Ovary (tissue), 9 donors: ENCODE measurements around the gene CFAP45. TPM values are rescaled to one million over a fixed set of nuclear protein-coding genes. Genes with fewer than 3 reads are reported as not detected.

Experiments used
- DNase-seq, 5 donors: peaks; one replicate each; pipeline ENCODE4 v3.0.0-alpha.2; 2019 to 2020
- H3K27ac ChIP-seq, 2 donors: fragments of 200-600 bp; one replicate each; pipeline versions ENCODE4 v1.5.1 to v1.8.0; 2019 to 2022
- H3K27me3 ChIP-seq: fragments of 200-600 bp; one replicate; pipeline ENCODE4 v1.8.0; 2022
- H3K36me3 ChIP-seq: fragments of 200-600 bp; sonication (generic); one replicate; pipeline ENCODE4 v1.5.1; 2019
- H3K4me1 ChIP-seq: one replicate; pipeline ENCODE4 v1.8.1; 2013; ENCODE audit warnings: mild to moderate bottlenecking, moderate library complexity; ENCODE audit not compliant: insufficient read depth
- H3K4me3 ChIP-seq: fragments of 200-600 bp; sonication (generic); one replicate; pipeline ENCODE4 v1.5.1; 2017
- H3K9me3 ChIP-seq, 2 donors: fragments of 200-600 bp in 1 of 2; sonication (generic) in 1 of 2; one replicate each; pipeline versions ENCODE4 v1.5.1 to v1.8.1; 2013 to 2019; ENCODE audit warnings: mild to moderate bottlenecking in 1 of 2, moderate library complexity in 1 of 2
- CTCF ChIP-seq, 3 donors: fragments of 450-650 bp in 2 of 3; fragments of 200-600 bp in 1 of 3; IDR thresholded peaks; one replicate each; pipeline versions ENCODE4 v1.5.1 to v1.8.0; 2016 to 2022; ENCODE audit warnings: antibody characterized with exemption in 3 of 3, mild to moderate bottlenecking in 1 of 3
- EP300 ChIP-seq: sonication (generic); formaldehyde crosslinking; IDR thresholded peaks from one replicate; pipeline ENCODE4 v1.6.1; 2017; ENCODE audit warnings: antibody characterized with exemption
- POLR2A ChIP-seq: fragments of 450-650 bp; IDR thresholded peaks from one replicate; pipeline ENCODE4 v1.6.1; 2017; ENCODE audit warnings: antibody characterized with exemption, mild to moderate bottlenecking, moderate library complexity
- WGBS, 3 donors: extraction: QIAGEN DNeasy Blood & Tissue Kit in 1 of 3; methylation state at CpG; one replicate each; pipeline versions ENCODE4 v1.1.5 to v1.1.7; 2013 to 2017; 5-methylcytosine and 5-hydroxymethylcytosine counted together
- intact Hi-C, 4 donors: fragments of 100-400 bp; cut with DNase I; formaldehyde crosslinking; loops; one replicate each; pipeline versions ENCODE4 v1.11.0 to v1.15.1; 2022 to 2023
- polyA plus RNA-seq, 2 donors: library from polyadenylated mRNA; stranded (reverse); fragments of 200-250 nt in 1 of 2; fragments of 350-450 nt in 1 of 2; fragmentation: Illumina TruSeq in 1 of 2; extraction: RNeasy Lipid Tissue Mini Kit (QIAGEN cat#74804) in 1 of 2; gene quantifications; one replicate each; pipeline ENCODE4 v1.2.3, GENCODE V29; 2013 to 2014
- total RNA-seq, 7 donors: library from RNA; depleted of rRNA in 2 of 7; stranded (reverse); fragments of >200 nt in 2 of 7; fragmentation: NEBNext Ultra II Directional in 3 of 7; extraction: Animal tissue kit (Norgen Biotek cat#: 25700) in 3 of 7; gene quantifications; one replicate each; pipeline versions ENCODE4 v1.1.0 to v1.2.4, GENCODE V29; 2016 to 2023
- donor health status: DM: no; HTN: no; CAD: no; lungs with moderate emphysema.
- donor health status: DM: no; HTN: no; CAD: no.
- donor health status: Bipolar disorder and iron deficiency.
- donor health status: DM: yes; HTN: yes; CAD: no.
- donor health status: DM: no; HTN: no; CAD: no.
- donor health status: DM: yes; HTN: yes; CAD: no.

The CFAP45 gene
- total and polyA plus RNA-seq, 9 donors, result 0.30 to 16.7 (median 1.4) TPM

GRCh38 chr1:159921251-159921650 lies 21.3 kb upstream of the CFAP45 start:
- peaks cover 23% of the 10 kb centered on the region for H3K4me1 ChIP-seq
- intact Hi-C loops, result loop anchor here in 3 of 4 donors (5.0 to 10.0 kb wide), 3 partner anchors 59 to 1474 kb away; partner anchors contain the start of gene VSIG8 (in 1 of the 3)
- 74 to 80% (median 75%) methylated on average over 1 of the region's 1 CpG for WGBS, 3 donors

GRCh38 chr1:159920651-159921050 lies 20.7 kb upstream of the CFAP45 start:
- Histone ChIP-seq H3K4me1 (peaks cover 23% of the 10 kb centered on the region), H3K27me3 (no peaks in the 10 kb centered on the region), H3K4me3 (no peak overlapping the region), H3K27ac (no peak overlapping the region), H3K36me3 (no peaks in the 10 kb centered on the region), H3K9me3 (no peaks in the 10 kb centered on the region)
- intact Hi-C loops, result loop anchor here in 3 of 4 donors (5.0 to 10.0 kb wide), 3 partner anchors 58 to 1474 kb away; partner anchors contain the start of gene VSIG8 (in 1 of the 3)
- TF ChIP-seq EP300, result no peak
- DNase-seq, result no peak
- WGBS, 3 donors, result 77 to 91% (median 82%) methylated on average over 1 of the region's 1 CpG

More at GRCh38 chr1:159921251-159921650, 21.3 kb upstream of the CFAP45 start:
- Histone ChIP-seq H3K27me3 (no peaks in the 10 kb centered on the region), H3K4me3 (no peak overlapping the region), H3K36me3 (no peaks in the 10 kb centered on the region), H3K9me3 (no peaks in the 10 kb centered on the region), H3K27ac (peak overlapping the region in 1 of 2 donors; percentile 94)
- no peak for DNase-seq
- no peak for TF ChIP-seq POLR2A
- no peak for TF ChIP-seq CTCF (IDR thresholded peaks at IDR 0.05)
- TF ChIP-seq EP300, result no peak

GRCh38 chr1:159920202-159920601 lies 20.2 kb upstream of the CFAP45 start:
- no peak overlapping the region for H3K27ac ChIP-seq

GRCh38 chr1:159919236-159919865 lies 19.4 kb upstream of the CFAP45 start:
- no peak for DNase-seq
- intact Hi-C loops, result no loop called here
- H3K4me3 ChIP-seq, result no peak overlapping the region
- peaks cover 23% of the 10 kb centered on the region for H3K4me1 ChIP-seq
- H3K27ac ChIP-seq, result no peak overlapping the region
- no peaks in the 10 kb centered on the region for H3K27me3 ChIP-seq
- H3K36me3 ChIP-seq, result no peaks in the 10 kb centered on the region
- no peaks in the 10 kb centered on the region for H3K9me3 ChIP-seq
- 92 to 96% (median 93%) methylated on average over 10 of the region's 10 CpGs for WGBS, 3 donors
- TF ChIP-seq POLR2A (no peak), CTCF (IDR thresholded peaks at IDR 0.05) (no peak), EP300 (no peak)

More at GRCh38 chr1:159920202-159920601, 20.2 kb upstream of the CFAP45 start:
- intact Hi-C loops, result loop anchor here in 3 of 4 donors (5.0 to 10.0 kb wide), 3 partner anchors 58 to 1475 kb away; partner anchors contain the start of gene VSIG8 (in 1 of the 3)
- Histone ChIP-seq H3K4me3 (no peak overlapping the region), H3K4me1 (peaks cover 23% of the 10 kb centered on the region), H3K27me3 (no peaks in the 10 kb centered on the region), H3K36me3 (no peaks in the 10 kb centered on the region), H3K9me3 (no peaks in the 10 kb centered on the region)
- TF ChIP-seq CTCF (IDR thresholded peaks at IDR 0.05) (no peak), POLR2A (no peak), EP300 (no peak)
- WGBS, 3 donors, result 92 to 97% (median 95%) methylated on average over 10 of the region's 10 CpGs
- no peak for DNase-seq
